ENCODE results near the gene RTTN.

The RTTN gene

DNA sequence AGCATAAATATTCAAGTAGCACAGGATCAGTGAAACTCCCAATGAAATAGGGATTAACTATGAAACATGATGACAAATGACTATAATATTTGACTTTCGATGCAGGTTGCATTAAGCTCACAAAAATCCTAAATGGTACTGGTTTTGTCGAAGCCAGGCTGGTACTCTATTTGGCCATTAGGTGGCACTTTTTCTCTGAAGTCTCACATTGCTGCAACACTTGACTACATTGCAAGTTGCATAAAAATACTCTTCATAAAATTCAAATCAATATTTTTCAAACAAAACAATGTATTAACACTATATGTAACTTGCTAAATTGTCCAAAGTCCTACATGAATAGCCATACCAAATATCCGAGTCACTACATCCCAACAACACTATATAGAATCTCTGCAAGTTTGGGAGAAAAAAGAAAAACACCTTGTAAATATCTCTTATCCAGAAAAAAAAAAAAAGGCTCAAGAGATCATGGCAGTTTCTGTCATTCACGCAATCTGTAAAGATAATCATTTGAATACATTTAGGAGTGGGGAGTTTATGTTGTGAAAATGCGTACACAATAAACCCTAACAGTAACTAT is 9.5 kb downstream of the RTTN start:
- Histone ChIP-seq H3K4me1 (ENCODE audit: insufficient read depth, low read length) (no peaks in the 10 kb centered on the region), H3K27ac (ENCODE audit: low read length) (no peak overlapping the region), H3K27me3 (ENCODE audit: insufficient read depth, low read length) (no peaks in the 10 kb centered on the region), H3K36me3 (ENCODE audit: insufficient read depth, low read depth, low read length) (peaks cover 92% of the 10 kb centered on the region), H3K4me3 (ENCODE audit: low read length) (no peak overlapping the region), H3K9ac (ENCODE audit: low read depth, low read length) (no peak overlapping the region), H3K9me3 (ENCODE audit: insufficient read depth, low read depth, low read length) (no peaks in the 10 kb centered on the region)

DNA sequence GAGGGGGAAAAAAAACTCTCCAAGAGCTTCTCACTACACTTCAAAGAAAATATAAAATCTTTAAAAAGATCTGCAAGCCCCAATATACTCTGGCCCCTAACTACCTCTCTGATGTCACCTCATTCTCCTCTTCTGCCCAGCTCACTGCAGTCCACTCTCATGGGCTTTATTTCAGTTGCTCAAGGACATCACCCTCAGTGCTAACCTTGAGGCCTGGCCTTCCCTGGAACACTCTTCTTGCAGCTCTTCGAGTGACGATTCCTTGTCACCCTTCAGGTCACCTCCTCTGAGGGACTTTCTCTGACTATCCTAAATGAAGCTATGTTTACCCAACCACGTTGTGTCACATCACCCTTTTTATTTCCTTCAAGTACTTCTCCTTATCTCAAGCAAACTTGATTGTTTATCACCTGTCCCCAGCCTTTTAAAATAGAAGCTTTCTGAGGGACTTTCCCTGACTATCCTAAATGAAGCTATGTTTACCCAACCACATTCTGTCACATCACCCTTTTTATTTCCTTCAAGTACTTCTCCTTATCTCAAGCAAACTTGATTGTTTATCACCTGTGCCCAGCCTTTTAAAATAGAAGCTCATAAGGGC is 10.4 kb downstream of the RTTN start:
- peaks cover 89% of the 10 kb centered on the region for H3K36me3 ChIP-seq (ENCODE audit: insufficient read depth, low read depth, low read length)

DNA sequence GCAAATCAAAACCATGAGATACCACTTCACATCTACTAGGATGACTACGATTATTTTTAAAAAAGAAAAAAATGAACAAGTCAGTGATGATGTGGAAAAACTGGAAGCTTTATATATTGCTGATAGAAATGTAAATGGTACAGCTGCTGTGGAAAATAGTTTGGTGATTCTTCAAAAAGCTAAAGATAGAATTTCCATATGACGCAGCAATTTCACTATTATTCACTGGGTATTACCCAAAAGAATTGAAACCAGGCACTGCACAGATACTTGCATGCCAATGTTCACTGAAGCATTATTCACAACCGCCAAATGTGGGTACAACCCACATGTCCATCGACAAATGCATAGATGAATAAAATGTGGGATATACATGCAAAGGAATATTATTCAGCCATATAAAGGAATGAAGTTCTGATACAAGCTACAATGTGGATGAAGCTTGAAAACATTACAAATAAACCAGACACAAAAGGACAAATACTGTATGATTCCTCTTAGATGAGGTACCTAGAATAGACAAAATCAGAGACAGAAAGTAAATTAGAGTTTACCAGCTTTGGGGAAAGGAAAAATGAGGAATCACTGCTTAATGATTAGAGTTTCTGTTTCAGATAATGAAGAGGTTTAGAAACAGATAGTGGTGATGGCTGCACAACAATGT is 11.1 kb downstream of the RTTN start:
- no peak overlapping the region for H3K4me3 ChIP-seq (ENCODE audit: low read length)
- H3K9ac ChIP-seq (ENCODE audit: low read depth, low read length), result no peak overlapping the region
- peaks cover 89% of the 10 kb centered on the region for H3K36me3 ChIP-seq (ENCODE audit: insufficient read depth, low read depth, low read length)
- H3K4me1 ChIP-seq (ENCODE audit: insufficient read depth, low read length), result no peaks in the 10 kb centered on the region
- no peak overlapping the region for H3K27ac ChIP-seq (ENCODE audit: low read length)
- H3K9me3 ChIP-seq (ENCODE audit: insufficient read depth, low read depth, low read length), result no peaks in the 10 kb centered on the region
- no peaks in the 10 kb centered on the region for H3K27me3 ChIP-seq (ENCODE audit: insufficient read depth, low read length)

More for the DNA sequence above, 10.4 kb downstream of the RTTN start:
- Histone ChIP-seq H3K4me1 (ENCODE audit: insufficient read depth, low read length) (no peaks in the 10 kb centered on the region), H3K9ac (ENCODE audit: low read depth, low read length) (no peak overlapping the region), H3K9me3 (ENCODE audit: insufficient read depth, low read depth, low read length) (no peaks in the 10 kb centered on the region), H3K27ac (ENCODE audit: low read length) (no peak overlapping the region), H3K27me3 (ENCODE audit: insufficient read depth, low read length) (no peaks in the 10 kb centered on the region), H3K4me3 (ENCODE audit: low read length) (no peak overlapping the region)

DNA sequence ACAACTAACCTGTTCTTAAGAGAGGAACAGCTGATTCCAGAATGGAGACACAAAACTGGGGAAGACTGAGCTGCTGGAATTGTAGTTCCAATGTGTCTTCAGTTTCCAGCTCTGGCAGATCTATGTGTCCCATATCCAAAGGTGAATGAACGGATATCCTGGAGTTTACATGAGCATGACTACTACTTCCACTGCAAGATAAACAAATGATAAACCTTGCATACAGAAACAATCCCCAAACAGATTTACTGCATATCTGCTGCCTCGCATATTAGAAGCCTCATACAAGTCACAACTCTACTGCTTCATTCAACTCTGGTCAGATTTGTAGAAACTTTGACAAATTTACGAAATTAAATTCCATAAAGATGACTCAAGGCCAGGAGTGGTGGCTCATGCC is 15.0 kb downstream of the RTTN start:
- Histone ChIP-seq H3K9me3 (ENCODE audit: insufficient read depth, low read depth, low read length) (no peaks in the 10 kb centered on the region), H3K9ac (ENCODE audit: low read depth, low read length) (no peak overlapping the region), H3K4me3 (ENCODE audit: low read length) (no peak overlapping the region), H3K27me3 (ENCODE audit: insufficient read depth, low read length) (no peaks in the 10 kb centered on the region), H3K27ac (ENCODE audit: low read length) (no peak overlapping the region), H3K36me3 (ENCODE audit: insufficient read depth, low read depth, low read length) (peaks cover 89% of the 10 kb centered on the region), H3K4me1 (ENCODE audit: insufficient read depth, low read length) (no peaks in the 10 kb centered on the region)

DNA sequence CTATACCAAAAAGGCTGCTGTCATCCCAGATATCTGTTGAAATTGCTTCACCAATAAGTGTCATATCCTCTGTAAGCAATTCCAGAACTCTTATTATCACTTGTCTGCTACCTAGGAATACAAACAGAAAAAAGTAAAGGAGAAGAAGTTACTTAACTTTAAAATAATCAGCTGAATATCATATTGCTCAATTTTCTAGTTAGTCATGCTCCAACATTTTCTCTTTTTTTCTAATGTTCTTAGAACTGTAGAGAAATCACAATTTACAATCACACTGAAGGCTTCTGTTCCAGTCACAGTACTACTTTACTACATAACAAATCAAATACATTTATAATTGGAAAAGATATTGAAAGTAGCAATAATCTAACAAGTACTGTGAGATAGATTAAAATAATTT is 17.4 kb downstream of the RTTN start:
- H3K4me1 ChIP-seq (ENCODE audit: insufficient read depth, low read length), result no peaks in the 10 kb centered on the region
- H3K27ac ChIP-seq (ENCODE audit: low read length), result no peak overlapping the region
- H3K36me3 ChIP-seq (ENCODE audit: insufficient read depth, low read depth, low read length), result peaks cover 79% of the 10 kb centered on the region
- no peak overlapping the region for H3K4me3 ChIP-seq (ENCODE audit: low read length)
- H3K9me3 ChIP-seq (ENCODE audit: insufficient read depth, low read depth, low read length), result no peaks in the 10 kb centered on the region
- H3K27me3 ChIP-seq (ENCODE audit: insufficient read depth, low read length), result no peaks in the 10 kb centered on the region
- H3K9ac ChIP-seq (ENCODE audit: low read depth, low read length), result no peak overlapping the region

DNA sequence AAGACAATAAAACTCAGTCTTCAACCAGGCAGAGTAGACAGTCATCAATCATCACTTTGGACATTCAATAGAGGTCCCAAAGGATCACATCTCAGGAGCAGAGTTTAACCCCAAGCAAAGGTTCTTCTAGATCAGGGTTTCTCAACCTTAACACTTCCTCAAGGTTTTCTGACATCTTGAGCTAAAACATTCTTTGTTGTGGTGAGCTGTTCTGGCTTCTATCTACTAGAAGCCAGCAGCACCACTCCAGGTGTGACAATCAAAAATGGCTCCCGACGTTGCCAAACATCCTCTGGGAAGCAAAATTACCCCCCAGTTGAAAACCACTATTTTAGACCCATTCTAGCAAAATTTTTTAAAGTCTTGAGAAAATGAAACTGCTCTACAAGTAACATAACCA is 22.0 kb downstream of the RTTN start:
- Histone ChIP-seq H3K9me3 (ENCODE audit: insufficient read depth, low read depth, low read length) (no peaks in the 10 kb centered on the region), H3K36me3 (ENCODE audit: insufficient read depth, low read depth, low read length) (peaks cover 42% of the 10 kb centered on the region), H3K4me3 (ENCODE audit: low read length) (no peak overlapping the region), H3K4me1 (ENCODE audit: insufficient read depth, low read length) (no peaks in the 10 kb centered on the region), H3K27me3 (ENCODE audit: insufficient read depth, low read length) (no peaks in the 10 kb centered on the region), H3K27ac (ENCODE audit: low read length) (no peak overlapping the region), H3K9ac (ENCODE audit: low read depth, low read length) (no peak overlapping the region)

DNA sequence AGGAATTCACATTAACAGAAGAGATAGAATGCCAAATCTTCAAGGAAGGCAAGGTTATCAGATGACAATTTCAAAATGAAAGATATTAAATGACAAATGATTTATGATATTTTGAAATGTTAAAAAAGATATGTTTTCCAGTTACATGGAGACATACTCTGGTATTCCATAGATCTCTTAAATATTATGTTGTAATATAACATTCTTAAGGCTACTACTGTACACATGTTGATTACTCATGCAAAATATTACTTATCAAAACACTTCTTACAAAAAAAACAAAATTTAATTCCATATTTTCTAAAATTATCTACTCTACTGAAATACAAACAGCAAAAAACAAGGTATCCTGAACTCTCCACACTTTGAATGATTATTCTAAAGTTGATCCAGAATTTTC is 22.9 kb downstream of the RTTN start:
- no peak overlapping the region for H3K4me3 ChIP-seq (ENCODE audit: low read length)
- H3K9me3 ChIP-seq (ENCODE audit: insufficient read depth, low read depth, low read length), result no peaks in the 10 kb centered on the region
- H3K36me3 ChIP-seq (ENCODE audit: insufficient read depth, low read depth, low read length), result peaks cover 39% of the 10 kb centered on the region; the same call in 1 of the 2 replicates
- H3K27ac ChIP-seq (ENCODE audit: low read length), result no peak overlapping the region
- H3K27me3 ChIP-seq (ENCODE audit: insufficient read depth, low read length), result no peaks in the 10 kb centered on the region
- H3K9ac ChIP-seq (ENCODE audit: low read depth, low read length), result no peak overlapping the region
- no peaks in the 10 kb centered on the region for H3K4me1 ChIP-seq (ENCODE audit: insufficient read depth, low read length)

DNA sequence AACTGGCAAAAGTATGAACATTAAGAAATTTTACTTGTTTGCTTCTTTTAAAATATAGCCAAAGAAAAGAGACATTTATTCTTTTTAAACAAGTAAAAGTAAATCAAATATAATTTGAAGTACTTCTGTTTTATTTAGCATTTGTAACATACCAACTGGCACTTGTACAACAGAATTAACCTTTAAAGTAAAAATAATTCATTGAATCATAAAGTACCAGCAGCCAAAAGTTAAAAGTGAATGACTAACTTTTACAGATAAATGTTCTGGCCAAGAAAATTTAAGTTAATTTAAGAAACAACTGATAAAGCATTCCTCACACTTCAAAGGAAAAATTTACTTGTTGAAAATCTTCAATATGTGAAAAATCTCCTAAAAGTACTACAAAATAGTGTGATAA is 23.8 kb downstream of the RTTN start:
- Histone ChIP-seq H3K4me3 (ENCODE audit: low read length) (no peak overlapping the region), H3K9ac (ENCODE audit: low read depth, low read length) (no peak overlapping the region), H3K27ac (ENCODE audit: low read length) (no peak overlapping the region), H3K27me3 (ENCODE audit: insufficient read depth, low read length) (no peaks in the 10 kb centered on the region), H3K9me3 (ENCODE audit: insufficient read depth, low read depth, low read length) (no peaks in the 10 kb centered on the region), H3K4me1 (ENCODE audit: insufficient read depth, low read length) (no peaks in the 10 kb centered on the region), H3K36me3 (ENCODE audit: insufficient read depth, low read depth, low read length) (peaks cover 32% of the 10 kb centered on the region; the same call in 1 of the 2 replicates)

DNA sequence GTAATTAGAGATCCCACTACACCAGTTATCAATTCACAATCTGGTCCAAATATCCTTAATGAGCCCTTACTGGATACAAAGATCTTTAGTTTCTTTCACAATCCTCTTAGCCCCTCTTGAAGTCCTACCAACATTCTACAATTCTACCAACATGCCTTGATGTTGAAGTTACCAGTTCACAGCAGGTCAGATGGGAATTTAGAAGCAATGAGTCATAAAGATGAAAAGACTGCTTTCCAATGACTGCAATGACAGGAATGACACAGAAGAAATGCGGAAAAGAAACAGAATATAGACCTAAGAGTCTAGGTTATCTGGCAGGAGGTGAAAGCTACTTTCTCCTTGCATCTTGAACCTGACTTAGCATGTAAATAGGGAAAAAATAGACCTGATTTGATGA is 24.5 kb downstream of the RTTN start:
- H3K9me3 ChIP-seq (ENCODE audit: insufficient read depth, low read depth, low read length), result no peaks in the 10 kb centered on the region
- H3K4me3 ChIP-seq (ENCODE audit: low read length), result no peak overlapping the region
- H3K4me1 ChIP-seq (ENCODE audit: insufficient read depth, low read length), result no peaks in the 10 kb centered on the region
- H3K27ac ChIP-seq (ENCODE audit: low read length), result no peak overlapping the region
- H3K9ac ChIP-seq (ENCODE audit: low read depth, low read length), result no peak overlapping the region
- no peaks in the 10 kb centered on the region for H3K27me3 ChIP-seq (ENCODE audit: insufficient read depth, low read length)
- peaks cover 34% of the 10 kb centered on the region; the same call in 1 of the 2 replicates for H3K36me3 ChIP-seq (ENCODE audit: insufficient read depth, low read depth, low read length)

DNA sequence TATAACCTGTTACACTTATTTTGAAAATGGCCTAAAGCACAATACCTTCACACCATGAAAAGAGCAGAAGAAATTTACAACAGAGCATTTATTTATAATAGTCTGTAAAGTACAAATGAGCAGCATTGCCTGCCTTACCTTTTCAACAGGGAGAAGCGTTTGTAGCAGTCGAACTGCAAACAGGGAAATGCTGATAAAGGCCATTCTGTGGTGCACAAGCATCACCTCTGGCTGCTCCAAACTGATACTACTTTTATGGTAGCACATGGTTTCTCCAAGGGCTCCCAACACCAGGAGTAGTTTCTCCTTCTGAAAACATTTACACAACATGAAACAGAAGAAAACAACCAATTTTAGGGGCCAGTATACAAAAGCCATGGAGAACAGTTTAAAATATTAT is 28.9 kb downstream of the RTTN start:
- Histone ChIP-seq H3K36me3 (ENCODE audit: insufficient read depth, low read depth, low read length) (peaks cover 13% of the 10 kb centered on the region; the same call in 1 of the 2 replicates), H3K27me3 (ENCODE audit: insufficient read depth, low read length) (no peaks in the 10 kb centered on the region), H3K9me3 (ENCODE audit: insufficient read depth, low read depth, low read length) (no peaks in the 10 kb centered on the region), H3K4me1 (ENCODE audit: insufficient read depth, low read length) (no peaks in the 10 kb centered on the region), H3K27ac (ENCODE audit: low read length) (no peak overlapping the region), H3K4me3 (ENCODE audit: low read length) (no peak overlapping the region), H3K9ac (ENCODE audit: low read depth, low read length) (no peak overlapping the region)

DNA sequence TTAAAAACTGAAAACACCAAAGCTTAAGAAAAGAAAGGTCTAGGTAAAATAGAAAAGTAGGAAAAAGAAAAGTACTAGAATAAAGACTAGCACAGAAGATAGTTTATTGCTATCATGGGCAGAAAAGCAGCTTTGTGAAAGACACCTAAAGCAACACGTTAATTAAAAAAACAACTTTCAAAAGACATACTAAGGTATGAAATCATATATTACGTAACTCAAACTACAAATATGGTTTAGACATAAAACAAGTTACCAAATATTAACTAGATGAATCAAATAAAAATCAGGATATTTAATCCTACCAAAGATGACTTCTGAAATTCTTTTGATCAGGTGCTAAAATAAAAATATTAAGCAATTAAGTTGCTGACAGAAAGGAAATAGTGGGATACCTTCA is 30.3 kb downstream of the RTTN start:
- H3K9me3 ChIP-seq (ENCODE audit: insufficient read depth, low read depth, low read length), result no peaks in the 10 kb centered on the region
- no peaks in the 10 kb centered on the region for H3K27me3 ChIP-seq (ENCODE audit: insufficient read depth, low read length)
- no peak overlapping the region for H3K4me3 ChIP-seq (ENCODE audit: low read length)
- H3K36me3 ChIP-seq (ENCODE audit: insufficient read depth, low read depth, low read length), result peaks cover 13% of the 10 kb centered on the region; the same call in 1 of the 2 replicates
- H3K9ac ChIP-seq (ENCODE audit: low read depth, low read length), result no peak overlapping the region
- H3K4me1 ChIP-seq (ENCODE audit: insufficient read depth, low read length), result no peaks in the 10 kb centered on the region
- H3K27ac ChIP-seq (ENCODE audit: low read length), result no peak overlapping the region

DNA sequence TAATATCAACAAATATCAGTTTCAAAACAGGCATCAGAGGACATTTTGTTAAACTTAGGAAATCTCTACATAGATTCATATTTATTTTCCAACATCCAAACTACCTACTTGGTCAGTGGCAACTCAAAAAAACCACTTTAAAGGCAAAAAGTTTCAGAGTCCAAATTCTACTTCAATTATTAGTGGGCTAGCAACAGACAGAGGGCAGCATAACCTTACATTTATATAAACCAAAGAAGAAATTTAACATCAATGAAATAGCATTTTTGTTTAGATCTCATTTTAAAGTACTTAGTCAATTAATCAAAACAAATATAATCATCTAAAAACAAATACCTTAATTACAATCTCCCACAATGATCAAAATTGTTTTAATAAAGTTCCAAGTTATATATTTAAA is 33.3 kb downstream of the RTTN start:
- no peak overlapping the region for H3K9ac ChIP-seq (ENCODE audit: low read depth, low read length)
- H3K27me3 ChIP-seq (ENCODE audit: insufficient read depth, low read length), result no peaks in the 10 kb centered on the region
- peaks cover 7% of the 10 kb centered on the region; the same call in 1 of the 2 replicates for H3K36me3 ChIP-seq (ENCODE audit: insufficient read depth, low read depth, low read length)
- H3K9me3 ChIP-seq (ENCODE audit: insufficient read depth, low read depth, low read length), result no peaks in the 10 kb centered on the region
- no peaks in the 10 kb centered on the region for H3K4me1 ChIP-seq (ENCODE audit: insufficient read depth, low read length)
- no peak overlapping the region for H3K27ac ChIP-seq (ENCODE audit: low read length)
- no peak overlapping the region for H3K4me3 ChIP-seq (ENCODE audit: low read length)

Measured in iPS-20b (cell line).